ENCODE results near the gene EOGT.

EOGT gene

DNA sequence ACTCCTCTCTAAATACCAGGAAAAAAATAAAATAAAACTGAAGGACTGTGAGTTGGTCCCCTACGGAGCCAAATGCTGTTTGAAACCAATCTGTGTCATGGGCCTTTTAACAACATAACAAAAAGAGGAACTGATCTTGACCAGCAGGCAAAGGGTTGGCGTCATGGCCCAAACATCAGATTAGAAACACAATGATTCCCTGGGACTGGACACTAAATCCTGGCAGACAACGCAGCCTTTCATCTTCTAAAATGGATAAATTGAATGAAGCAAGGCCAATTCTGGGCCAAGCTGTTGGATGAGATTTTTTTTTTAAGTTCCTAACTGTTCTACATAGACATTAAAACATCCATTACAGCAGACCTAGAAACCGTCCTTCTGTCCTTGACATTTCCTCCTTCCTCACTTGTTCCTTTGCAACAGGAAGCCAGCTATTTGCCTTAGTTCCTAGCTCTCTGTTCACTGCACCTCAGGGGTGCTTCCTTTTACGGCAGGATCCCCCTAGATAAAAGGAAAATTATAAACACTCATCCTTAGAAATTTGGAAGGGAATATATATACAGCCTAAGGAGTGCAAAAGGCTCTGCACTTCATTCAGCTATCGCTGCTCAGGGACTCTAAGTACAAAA, 59.6 kb downstream of the EOGT start:
- no peak for DNase-seq

- DNase-seq: no peak
These were observed 68.3 kb downstream of the EOGT start for GRCh38 chr3:68945225-68945624.

DNA sequence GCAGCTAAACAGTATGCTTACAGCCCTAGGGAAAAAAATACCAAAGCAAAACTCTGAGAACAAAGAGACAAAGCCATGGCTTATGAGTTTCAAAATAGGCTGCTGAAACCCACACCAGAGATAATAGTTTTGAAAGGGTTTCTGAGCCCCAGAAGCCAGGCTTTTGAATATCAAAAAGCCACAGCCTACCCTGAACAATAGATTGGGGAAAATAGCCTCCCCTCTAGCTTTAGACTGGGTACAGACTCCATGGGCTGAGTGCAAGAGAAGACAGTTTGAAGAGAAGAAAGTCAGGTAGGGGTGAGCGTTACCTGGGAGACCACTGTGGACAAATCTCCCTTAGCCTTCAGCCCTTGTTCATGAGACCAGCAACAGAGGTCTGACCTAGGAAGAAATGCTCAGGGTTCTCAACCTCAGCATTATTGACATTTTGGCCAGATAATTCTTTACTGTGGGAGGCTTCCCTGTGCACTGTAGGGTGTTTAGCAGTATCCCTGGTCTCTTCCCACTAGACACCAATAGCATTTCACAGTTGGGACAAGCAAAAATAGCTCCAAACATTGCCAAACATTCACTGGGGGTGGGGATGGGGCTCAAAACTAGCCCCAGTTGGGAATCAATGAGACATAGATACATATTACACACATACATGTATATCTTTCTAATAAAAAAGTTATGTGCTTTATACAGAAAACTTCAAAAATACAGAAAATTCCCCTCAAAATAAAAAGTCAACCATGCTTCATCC, 69.6 kb downstream of the EOGT start:
- no peak for DNase-seq

GRCh38 chr3:68941055-68941454, 72.4 kb downstream of the EOGT start:
- DNase-seq: no peak

DNA sequence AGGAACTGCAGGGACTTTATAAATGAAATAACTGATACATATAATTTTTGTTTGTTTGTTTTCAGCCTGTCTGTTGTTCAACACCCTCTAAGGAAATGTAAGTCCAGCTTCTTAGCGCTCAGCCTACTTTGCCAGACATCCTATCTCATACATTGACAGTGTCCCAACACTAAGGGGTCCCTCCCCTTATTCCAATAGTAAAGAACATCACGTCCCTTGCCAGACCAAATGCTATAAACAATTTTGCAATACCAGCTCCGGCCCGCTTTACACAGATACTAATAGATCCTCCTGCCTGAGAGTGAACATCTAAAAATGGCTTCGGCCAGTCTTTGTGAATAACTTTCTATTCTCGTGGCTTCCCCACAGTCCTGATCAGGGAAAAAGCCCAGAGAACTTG, 76.6 kb downstream of the EOGT start:
- no peak for DNase-seq

GRCh38 chr3:68935778-68936177, 77.7 kb downstream of the EOGT start:
- no peak for DNase-seq

DNA sequence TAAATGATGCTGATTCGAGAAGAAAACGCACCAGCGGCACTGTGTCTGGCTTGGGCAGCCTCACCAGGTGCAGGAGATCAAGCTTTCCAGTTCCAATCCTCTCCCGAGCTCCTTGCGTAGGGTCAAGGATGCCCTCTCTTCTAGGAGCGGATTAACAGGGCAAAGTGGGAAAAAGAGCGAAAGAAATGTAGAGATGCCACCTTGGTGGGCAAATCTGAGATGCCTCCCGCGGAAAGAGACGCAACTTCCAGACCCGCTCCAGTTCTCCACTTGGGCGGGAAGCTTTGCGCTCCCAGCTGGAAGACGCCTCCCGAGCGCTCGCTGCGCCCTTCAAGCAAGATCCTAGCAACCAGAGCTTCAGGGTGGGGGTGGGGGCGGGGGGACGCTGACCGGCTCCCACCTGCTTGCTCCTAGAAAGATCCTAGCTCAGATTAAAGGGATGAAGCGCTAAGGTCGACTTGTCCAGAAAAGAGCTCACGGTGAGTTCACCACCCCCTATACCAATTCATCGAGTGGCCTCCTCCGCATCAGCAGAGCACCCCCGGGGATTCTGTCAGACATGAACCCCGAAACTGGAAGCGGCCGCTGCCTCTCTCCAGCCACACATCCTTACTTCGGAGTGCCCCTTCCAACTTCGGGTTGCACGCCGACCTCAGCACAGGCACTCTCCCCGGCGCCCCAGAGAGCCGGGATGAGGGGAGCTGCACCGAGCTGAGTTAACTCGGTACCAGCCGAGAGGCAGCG, 81.9 kb downstream of the EOGT start:
- no peak for DNase-seq

Measured in COR-L47 (cell line).